GM12873 (cell line): Measurements from ENCODE around the gene SLCO1A2.

Experiments
- TF ChIP-seq, protein P1 (sequence below): IDR thresholded peaks from 2 replicates; pipeline ENCODE4 v1.5.1; 2012; ENCODE audit warnings: low read depth, mild to moderate bottlenecking, moderate library complexity, low read length, control low read depth; ENCODE audit not compliant: insufficient read depth; ENCODE audit errors: missing control alignments

SLCO1A2 gene

DNA sequence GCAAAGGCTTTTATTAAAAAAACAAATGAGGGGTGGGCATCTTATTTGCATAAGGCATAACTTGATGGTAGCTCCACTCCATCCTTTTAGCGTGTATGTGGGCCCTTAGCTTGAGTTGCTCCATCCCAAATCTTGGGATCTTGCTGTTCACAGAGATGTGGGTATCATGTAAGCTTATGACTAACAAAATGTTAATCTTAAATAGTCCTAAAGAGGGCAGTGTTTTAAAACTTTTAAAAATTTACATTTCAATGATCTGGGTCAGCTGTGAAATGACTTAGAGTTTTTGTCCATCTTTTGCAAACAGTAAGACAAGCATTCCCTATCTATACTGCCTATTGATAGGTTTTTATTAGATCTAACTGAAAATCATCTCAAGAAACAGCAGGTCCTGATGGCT, 86.0 kb downstream of the SLCO1A2 start:
- TF ChIP-seq, protein P1, sequence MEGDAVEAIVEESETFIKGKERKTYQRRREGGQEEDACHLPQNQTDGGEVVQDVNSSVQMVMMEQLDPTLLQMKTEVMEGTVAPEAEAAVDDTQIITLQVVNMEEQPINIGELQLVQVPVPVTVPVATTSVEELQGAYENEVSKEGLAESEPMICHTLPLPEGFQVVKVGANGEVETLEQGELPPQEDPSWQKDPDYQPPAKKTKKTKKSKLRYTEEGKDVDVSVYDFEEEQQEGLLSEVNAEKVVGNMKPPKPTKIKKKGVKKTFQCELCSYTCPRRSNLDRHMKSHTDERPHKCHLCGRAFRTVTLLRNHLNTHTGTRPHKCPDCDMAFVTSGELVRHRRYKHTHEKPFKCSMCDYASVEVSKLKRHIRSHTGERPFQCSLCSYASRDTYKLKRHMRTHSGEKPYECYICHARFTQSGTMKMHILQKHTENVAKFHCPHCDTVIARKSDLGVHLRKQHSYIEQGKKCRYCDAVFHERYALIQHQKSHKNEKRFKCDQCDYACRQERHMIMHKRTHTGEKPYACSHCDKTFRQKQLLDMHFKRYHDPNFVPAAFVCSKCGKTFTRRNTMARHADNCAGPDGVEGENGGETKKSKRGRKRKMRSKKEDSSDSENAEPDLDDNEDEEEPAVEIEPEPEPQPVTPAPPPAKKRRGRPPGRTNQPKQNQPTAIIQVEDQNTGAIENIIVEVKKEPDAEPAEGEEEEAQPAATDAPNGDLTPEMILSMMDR = no peak

DNA sequence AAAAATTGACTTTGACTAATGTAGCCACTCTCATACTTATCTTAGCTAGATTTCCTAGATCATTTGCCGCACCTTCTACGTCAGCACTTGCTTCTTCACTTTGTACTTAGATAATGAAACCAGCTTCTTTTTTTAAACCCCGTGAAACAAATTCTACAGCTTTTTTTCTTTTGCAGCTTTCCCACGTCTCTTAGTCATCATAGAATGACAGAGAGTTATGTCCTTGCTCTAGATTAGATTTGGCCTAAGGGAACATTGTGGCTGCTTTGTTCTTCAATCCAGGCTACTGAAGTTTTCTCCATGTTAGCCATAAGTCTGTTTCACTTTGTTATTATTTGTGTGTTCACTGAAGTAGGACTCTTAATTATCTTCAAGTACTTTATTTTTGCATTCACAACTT, 94.9 kb downstream of the SLCO1A2 start:
- TF ChIP-seq, protein P1 = no peak

DNA sequence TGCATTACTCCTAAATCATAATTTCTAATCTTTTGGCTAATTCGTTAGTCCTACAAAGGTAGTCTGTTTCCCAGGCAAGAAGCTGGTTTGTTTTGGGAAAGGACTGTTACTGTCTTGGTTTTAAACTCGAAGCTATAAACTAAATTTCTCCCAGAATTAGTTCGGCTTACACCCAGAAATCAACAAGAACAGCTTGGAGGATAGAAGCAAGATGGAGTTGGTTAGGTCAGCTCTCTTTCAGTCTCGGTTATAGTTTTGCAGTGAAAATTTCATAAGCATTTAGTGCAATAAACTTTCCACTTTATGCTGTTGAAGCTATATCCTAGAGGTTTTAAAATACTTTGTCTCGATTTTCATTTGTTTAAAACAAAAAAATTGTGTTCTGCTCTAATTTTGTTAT, 100.3 kb downstream of the SLCO1A2 start:
- TF ChIP-seq, protein P1 = no peak

DNA sequence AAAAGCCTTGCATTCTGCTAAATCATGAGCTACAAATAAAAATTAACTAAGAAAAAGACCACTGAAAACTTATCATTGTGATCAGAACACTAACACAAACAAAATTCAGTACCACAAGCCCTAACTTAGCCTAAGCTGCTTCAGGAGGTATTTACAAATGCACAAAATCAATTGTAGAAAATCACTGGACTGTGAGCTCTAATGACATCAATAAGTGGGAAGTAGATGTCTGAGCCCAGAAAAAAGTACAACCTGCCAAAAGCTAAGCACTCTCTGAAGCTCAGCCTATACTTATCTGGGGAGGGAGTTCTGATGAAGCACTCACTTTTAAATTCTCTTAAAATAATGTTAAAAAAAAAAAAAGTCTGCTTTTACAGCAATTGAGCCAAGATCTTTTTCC, 110.8 kb downstream of the SLCO1A2 start:
- TF ChIP-seq, protein P1 = no peak

DNA sequence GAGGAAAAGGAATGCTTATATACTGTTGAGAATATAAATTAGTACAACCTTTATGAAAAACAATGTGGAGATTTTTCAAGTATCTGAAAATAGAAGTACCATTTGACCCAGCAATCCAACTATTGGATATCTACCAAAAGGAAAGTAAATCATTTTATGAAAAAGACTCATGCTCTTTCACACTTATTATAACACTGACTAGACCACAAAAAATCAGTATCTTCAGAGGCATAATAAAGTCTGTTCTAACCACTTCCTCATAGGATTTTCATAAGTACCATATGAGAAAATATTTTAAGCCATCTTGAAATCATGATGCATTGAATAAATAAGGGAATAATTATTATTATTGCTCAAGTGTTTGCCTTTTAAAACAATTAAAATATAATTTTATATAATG, 112.9 kb downstream of the SLCO1A2 start:
- TF ChIP-seq, protein P1 = no peak

DNA sequence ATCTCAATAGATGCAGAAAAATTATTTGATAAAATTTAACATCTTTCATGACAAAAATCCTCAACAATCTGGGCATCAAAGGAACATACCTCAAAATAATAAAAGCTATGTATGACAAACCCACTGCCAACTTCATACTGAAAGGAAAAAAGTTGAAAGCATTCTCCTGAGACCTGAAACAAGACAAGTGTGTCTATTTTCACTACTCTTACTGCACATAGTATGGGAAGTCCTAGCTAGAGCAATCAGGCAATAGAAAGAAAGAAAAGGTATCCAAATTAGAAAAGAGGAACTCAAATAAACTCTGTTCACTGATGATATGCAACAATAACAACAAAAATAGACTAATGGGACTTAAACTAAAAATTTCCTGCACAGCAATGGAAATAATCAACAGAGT, 113.6 kb downstream of the SLCO1A2 start:
- TF ChIP-seq, protein P1 = no peak

DNA sequence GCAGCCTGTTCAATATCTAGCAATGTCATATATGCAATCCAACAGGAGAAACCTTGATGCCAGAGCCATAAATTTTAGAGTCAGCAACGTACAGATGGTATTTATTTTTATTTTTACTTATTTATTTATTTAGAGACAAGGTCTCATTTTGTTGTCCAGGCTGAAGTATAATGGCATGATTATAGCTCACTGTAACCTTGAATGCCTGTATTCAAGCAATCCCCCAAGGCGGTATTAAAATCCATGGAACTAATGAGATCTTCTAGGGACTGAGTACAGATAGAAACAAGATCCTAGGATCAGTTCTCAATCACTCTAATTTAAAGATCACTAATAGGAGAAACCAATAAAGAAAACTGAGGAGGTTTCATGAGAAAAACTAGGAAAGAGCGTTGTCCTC, 114.5 kb downstream of the SLCO1A2 start:
- TF ChIP-seq, protein P1 = no peak

DNA sequence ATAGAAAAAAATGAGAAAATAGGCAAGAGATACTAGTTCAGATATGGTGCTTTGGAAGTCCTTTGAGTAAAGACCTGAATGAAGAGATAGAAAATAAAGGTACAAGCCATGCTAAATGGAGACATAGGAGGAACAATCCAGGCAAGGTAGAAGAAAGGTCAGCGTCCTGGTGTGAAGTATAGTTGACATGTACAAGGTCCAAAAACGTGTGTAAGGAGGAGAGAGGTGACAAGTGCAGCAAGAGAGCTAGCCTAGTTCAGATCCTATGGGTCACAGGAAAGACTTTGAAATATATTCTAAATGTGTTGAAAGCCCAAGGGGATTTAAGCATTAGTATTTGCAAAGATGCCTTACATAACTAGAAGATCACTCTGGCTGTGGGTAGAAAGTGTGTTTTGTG, 115.5 kb downstream of the SLCO1A2 start:
- TF ChIP-seq, protein P1 = no peak
